C4-2B (cell line): ENCODE data around the gene TCN1.
A peak's percentile ranks its signal among the peaks of the same experiment; 100 is the strongest.

Experiments used
- ZFX ChIP-seq: fragments of 450-650 bp; IDR thresholded peaks from 2 replicates; pipeline ENCODE4 v1.6.1; 2017
- TF ChIP-seq, protein P1 (sequence below): fragments of 450-650 bp; conservative IDR thresholded peaks from 2 replicates; pipeline ENCODE4 v1.5.1; 2017; ENCODE audit warnings: mild to moderate bottlenecking

DNA sequence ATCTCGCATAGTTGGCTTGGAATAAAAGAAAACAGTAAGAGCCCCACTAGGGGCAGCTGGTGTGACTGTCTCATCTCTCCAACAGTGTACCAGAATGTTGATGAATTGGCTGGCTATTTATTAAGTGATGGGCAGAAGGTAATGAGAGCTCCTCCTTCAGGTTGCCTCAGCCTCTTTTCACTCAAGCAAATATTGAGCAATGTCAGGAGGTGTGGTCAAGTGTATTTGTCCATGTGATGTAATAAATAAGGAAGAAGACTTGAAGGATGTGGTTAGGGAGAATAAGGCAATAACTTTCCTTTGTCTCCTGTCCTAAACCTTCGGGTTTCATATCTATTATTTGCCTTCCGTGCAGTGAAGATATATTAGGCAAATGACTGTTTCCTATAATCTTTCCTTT is at the start of gene TCN1:
- TF ChIP-seq, protein P1, sequence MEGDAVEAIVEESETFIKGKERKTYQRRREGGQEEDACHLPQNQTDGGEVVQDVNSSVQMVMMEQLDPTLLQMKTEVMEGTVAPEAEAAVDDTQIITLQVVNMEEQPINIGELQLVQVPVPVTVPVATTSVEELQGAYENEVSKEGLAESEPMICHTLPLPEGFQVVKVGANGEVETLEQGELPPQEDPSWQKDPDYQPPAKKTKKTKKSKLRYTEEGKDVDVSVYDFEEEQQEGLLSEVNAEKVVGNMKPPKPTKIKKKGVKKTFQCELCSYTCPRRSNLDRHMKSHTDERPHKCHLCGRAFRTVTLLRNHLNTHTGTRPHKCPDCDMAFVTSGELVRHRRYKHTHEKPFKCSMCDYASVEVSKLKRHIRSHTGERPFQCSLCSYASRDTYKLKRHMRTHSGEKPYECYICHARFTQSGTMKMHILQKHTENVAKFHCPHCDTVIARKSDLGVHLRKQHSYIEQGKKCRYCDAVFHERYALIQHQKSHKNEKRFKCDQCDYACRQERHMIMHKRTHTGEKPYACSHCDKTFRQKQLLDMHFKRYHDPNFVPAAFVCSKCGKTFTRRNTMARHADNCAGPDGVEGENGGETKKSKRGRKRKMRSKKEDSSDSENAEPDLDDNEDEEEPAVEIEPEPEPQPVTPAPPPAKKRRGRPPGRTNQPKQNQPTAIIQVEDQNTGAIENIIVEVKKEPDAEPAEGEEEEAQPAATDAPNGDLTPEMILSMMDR: peak; percentile 16
- no peak for TF ChIP-seq ZFX
